Measurements from ENCODE around the gene SF3B5. TPM values are rescaled to one million over a fixed set of nuclear protein-coding genes. Genes with fewer than 3 reads are reported as not detected.

SF3B5 gene
- total RNA-seq, 6 experiments from 2014 or later = 59.2 to 206 (median 70.6) TPM

- H3K4me3 ChIP-seq = no peak overlapping the region
- intact Hi-C loops (cut with DNase I) = no loop called here
- H3K36me3 ChIP-seq = no peaks in the 10 kb centered on the region
- TF ChIP-seq CTCF (IDR thresholded peaks at IDR 0.05) (no peak), POLR2A (IDR thresholded peaks at IDR 0.05) (no peak)
- no peaks in the 10 kb centered on the region for H3K9me3 ChIP-seq
- WGBS (ENCODE audit: insufficient coverage, low coverage, low lambda C conversion rate, missing lambda C conversion rate) = 67% methylated on average over 6 of the region's 6 CpGs
- no peak for DNase-seq
- no peak overlapping the region for H3K27ac ChIP-seq
- no peaks in the 10 kb centered on the region for H3K27me3 ChIP-seq
- peak in 3 of 4 donors; percentile 31 to 64 (median 53) for ATAC-seq
- no peaks in the 10 kb centered on the region for H3K4me1 ChIP-seq
These were observed 40.0 kb downstream of the SF3B5 start for GRCh38 chr6:144055121-144055931.

DNA sequence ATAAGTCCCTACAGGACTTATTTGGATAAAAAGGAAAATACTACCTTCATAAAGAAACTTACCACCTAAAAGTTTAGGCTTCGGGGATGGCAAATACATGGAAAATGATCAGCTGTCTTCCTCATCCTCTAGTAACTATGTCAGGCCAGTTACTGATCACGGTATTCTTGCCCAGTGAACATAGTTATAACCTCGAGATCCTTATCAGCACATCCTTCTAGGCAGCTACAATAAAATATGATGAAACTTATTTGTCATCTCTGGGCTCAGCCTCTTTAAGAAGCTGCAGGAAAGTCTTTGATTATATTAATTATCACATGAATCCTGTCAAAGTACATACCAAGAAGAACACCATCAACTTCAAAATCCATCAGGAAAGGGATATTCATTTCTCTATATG is 41.8 kb downstream of the SF3B5 start:
- Histone ChIP-seq H3K27me3 (no peaks in the 10 kb centered on the region), H3K4me1 (no peaks in the 10 kb centered on the region), H3K4me3 (no peak overlapping the region), H3K27ac (no peak overlapping the region), H3K9me3 (no peaks in the 10 kb centered on the region), H3K36me3 (no peaks in the 10 kb centered on the region)
- no peak for TF ChIP-seq POLR2A (IDR thresholded peaks at IDR 0.05)
- TF ChIP-seq CTCF (IDR thresholded peaks at IDR 0.05) = no peak
- DNase-seq (no peak), ATAC-seq (no peak)
- 54% methylated on average over 3 of the region's 3 CpGs for WGBS (ENCODE audit: insufficient coverage, low coverage, low lambda C conversion rate, missing lambda C conversion rate)
- intact Hi-C loops (cut with DNase I) = no loop called here

DNA sequence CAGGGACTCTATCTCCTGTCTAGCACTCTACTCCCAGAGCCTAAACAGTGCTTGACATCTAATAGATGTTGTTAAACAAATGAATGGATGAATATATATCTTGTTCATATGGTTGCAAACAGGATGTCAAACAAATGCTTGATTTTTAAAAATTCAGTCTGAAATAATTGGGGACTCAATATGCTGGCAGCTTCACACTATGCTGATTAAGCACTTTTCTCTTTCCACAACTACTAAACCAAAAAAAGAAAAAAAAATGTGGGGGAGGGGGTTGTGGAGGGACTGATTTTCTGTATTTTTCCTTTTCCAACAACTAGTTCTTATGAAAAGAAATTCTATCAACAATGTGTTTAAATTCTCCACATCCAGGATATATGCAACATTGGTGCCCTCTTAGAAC is 42.9 kb downstream of the SF3B5 start:
- H3K9me3 ChIP-seq = no peaks in the 10 kb centered on the region
- intact Hi-C loops (cut with DNase I) = no loop called here
- no peak for ATAC-seq
- H3K36me3 ChIP-seq = no peaks in the 10 kb centered on the region
- no peak for TF ChIP-seq CTCF (IDR thresholded peaks at IDR 0.05)
- TF ChIP-seq POLR2A (IDR thresholded peaks at IDR 0.05) = no peak
- H3K4me1 ChIP-seq = no peaks in the 10 kb centered on the region
- H3K4me3 ChIP-seq = no peak overlapping the region
- no peaks in the 10 kb centered on the region for H3K27me3 ChIP-seq
- DNase-seq = no peak
- H3K27ac ChIP-seq = no peak overlapping the region

- Histone ChIP-seq H3K36me3 (no peaks in the 10 kb centered on the region), H3K27ac (no peak overlapping the region), H3K9me3 (no peaks in the 10 kb centered on the region), H3K27me3 (no peaks in the 10 kb centered on the region), H3K4me3 (no peak overlapping the region), H3K4me1 (no peaks in the 10 kb centered on the region)
- ATAC-seq = no peak
- 45% methylated on average over 1 of the region's 1 CpG for WGBS (ENCODE audit: insufficient coverage, low coverage, low lambda C conversion rate, missing lambda C conversion rate)
- DNase-seq = no peak
- TF ChIP-seq POLR2A (IDR thresholded peaks at IDR 0.05) (no peak), CTCF (IDR thresholded peaks at IDR 0.05) (no peak)
- intact Hi-C loops (cut with DNase I) = no loop called here
These were observed 46.0 kb downstream of the SF3B5 start for GRCh38 chr6:144049386-144049785.

Data from right lobe of liver (tissue), 6 donors.